Measurements from ENCODE around the gene CCDC188.

Gene CCDC188

GRCh38 chr22:20184501-20185165 is 33.8 kb upstream of the CCDC188 start:
- no peak for FAIRE-seq

- no peak for FAIRE-seq
Observed at GRCh38 chr22:20183823-20184222, 33.0 kb upstream of the CCDC188 start.

GRCh38 chr22:20183101-20183500 is 32.2 kb upstream of the CCDC188 start:
- FAIRE-seq = no peak

- no peak for FAIRE-seq
Observed at GRCh38 chr22:20182365-20182764, 31.5 kb upstream of the CCDC188 start.

- FAIRE-seq = no peak
Observed at GRCh38 chr22:20181884-20182236, 31.0 kb upstream of the CCDC188 start.

- FAIRE-seq = no peak
Observed at GRCh38 chr22:20181194-20181883, 30.5 kb upstream of the CCDC188 start.

GRCh38 chr22:20180640-20181039 is 29.8 kb upstream of the CCDC188 start:
- FAIRE-seq = no peak

GRCh38 chr22:20180245-20180630 is 29.4 kb upstream of the CCDC188 start:
- no peak for FAIRE-seq

- no peak for FAIRE-seq
Observed at GRCh38 chr22:20179455-20180244, 28.8 kb upstream of the CCDC188 start.

GRCh38 chr22:20178915-20179227 is 28.0 kb upstream of the CCDC188 start:
- FAIRE-seq = no peak

GRCh38 chr22:20178075-20178914 is 27.4 kb upstream of the CCDC188 start:
- no peak for FAIRE-seq

GRCh38 chr22:20177217-20177911 is 26.5 kb upstream of the CCDC188 start:
- no peak for FAIRE-seq

GRCh38 chr22:20176421-20177085 is 25.7 kb upstream of the CCDC188 start:
- FAIRE-seq = no peak

- FAIRE-seq = no peak
Observed at GRCh38 chr22:20175597-20175900, 24.7 kb upstream of the CCDC188 start.

- no peak for FAIRE-seq
Observed at GRCh38 chr22:20174785-20175596, 24.1 kb upstream of the CCDC188 start.

GRCh38 chr22:20173772-20174171 is 22.9 kb upstream of the CCDC188 start:
- no peak for FAIRE-seq

- FAIRE-seq = no peak
Observed at GRCh38 chr22:20173246-20173645, 22.4 kb upstream of the CCDC188 start.

- FAIRE-seq = no peak
Observed at GRCh38 chr22:20172141-20172613, 21.3 kb upstream of the CCDC188 start.

GRCh38 chr22:20171288-20172140 is 20.7 kb upstream of the CCDC188 start:
- FAIRE-seq = no peak

GRCh38 chr22:20170170-20170569 is 19.3 kb upstream of the CCDC188 start:
- FAIRE-seq = no peak
